Neural cell (in vitro differentiated cells): ENCODE results near the gene MAD2L1BP. TPM values are rescaled to one million over a fixed set of nuclear protein-coding genes. Genes with fewer than 3 reads are reported as not detected.
A peak's percentile ranks its signal among the peaks of the same experiment; 100 is the strongest.

Source experiments
- H2AFZ ChIP-seq: fragments of 200-600, 300-800 bp; sonication (generic), shearing (Covaris generic); 2 replicates; pipeline ENCODE4 v1.6.0; 2014; ENCODE audit warnings: low read depth, mild to moderate bottlenecking, antibody characterized with exemption, low read length, moderate library complexity
- H3F3A ChIP-seq: fragments of 200-600 bp; shearing (Covaris generic); 2 replicates; pipeline ENCODE4 v1.6.1; 2016; ENCODE audit warnings: mild to moderate bottlenecking, moderate library complexity, mixed read lengths, antibody characterized with exemption, low read length; ENCODE audit not compliant: insufficient read depth, poor library complexity, severe bottlenecking
- H3K27ac ChIP-seq: fragments of 200-600, 300-800 bp; sonication (generic), shearing (Covaris generic); 2 replicates; pipeline ENCODE4 v1.5.1; 2014; ENCODE audit warnings: mild to moderate bottlenecking, low read length, moderate library complexity
- H3K27me3 ChIP-seq: fragments of 300-800, 200-600 bp; sonication (generic), shearing (Covaris generic); 2 replicates; pipeline ENCODE4 v1.6.0; 2014; ENCODE audit warnings: mild to moderate bottlenecking, low read depth, low read length, moderate library complexity; ENCODE audit not compliant: insufficient read depth
- H3K36me3 ChIP-seq: fragments of 300-800, 200-600 bp; sonication (generic), shearing (Covaris generic); 2 replicates; pipeline ENCODE4 v1.5.1; 2014; ENCODE audit warnings: mild to moderate bottlenecking, antibody characterized with exemption, low read length, moderate library complexity; ENCODE audit not compliant: insufficient read depth
- H3K4me2 ChIP-seq: fragments of 300-800, 200-600 bp; sonication (generic), shearing (Covaris generic); 2 replicates; pipeline ENCODE4 v1.6.0; 2014; ENCODE audit warnings: mild to moderate bottlenecking, low read length
- H3K4me3 ChIP-seq: fragments of 300-800, 200-600 bp; sonication (generic), shearing (Covaris generic); 2 replicates; pipeline ENCODE4 v1.5.1; 2014; ENCODE audit warnings: mild to moderate bottlenecking, low read length, moderate library complexity
- H3K79me2 ChIP-seq: fragments of 200-600 bp; shearing (Covaris generic); replicated peaks from 2 replicates; pipeline ENCODE4 v1.6.0; 2014; ENCODE audit warnings: mild to moderate bottlenecking, low read length, moderate library complexity; ENCODE audit not compliant: insufficient read depth
- H3K9ac ChIP-seq: fragments of 300-800, 200-600 bp; sonication (generic), shearing (Covaris generic); 2 replicates; pipeline ENCODE4 v1.6.1; 2016; ENCODE audit warnings: mild to moderate bottlenecking, low read length, mixed read lengths
- H3K9me2 ChIP-seq: fragments of 200-600 bp; shearing (Covaris generic); 2 replicates; pipeline ENCODE4 v1.6.1; 2016; ENCODE audit warnings: mild to moderate bottlenecking, low read length, mixed read lengths; ENCODE audit not compliant: insufficient read depth
- H3K9me3 ChIP-seq: fragments of 200-600, 300-800 bp; sonication (generic), shearing (Covaris generic); 2 replicates; pipeline ENCODE4 v1.6.1; 2016; ENCODE audit warnings: mild to moderate bottlenecking, mixed run types, low read length, moderate library complexity, mixed read lengths
- H4K20me1 ChIP-seq: fragments of 200-600 bp; shearing (Covaris generic); 2 replicates; pipeline ENCODE4 v1.6.1; 2016; ENCODE audit warnings: mild to moderate bottlenecking, mixed run types; ENCODE audit not compliant: insufficient read depth
- EP300 ChIP-seq: fragments of 450-650 bp; conservative IDR thresholded peaks from 2 replicates; pipeline ENCODE4 v1.6.1; 2014; ENCODE audit warnings: antibody characterized with exemption, mild to moderate bottlenecking, moderate library complexity; ENCODE audit not compliant: poor library complexity, severe bottlenecking
- EZH2 ChIP-seq: fragments of 200-600, 300-800 bp; shearing (Covaris generic), sonication (generic); IDR thresholded peaks from 2 replicates; pipeline ENCODE4 v1.6.1; 2014; ENCODE audit warnings: antibody characterized with exemption, low read length, borderline replicate concordance, mild to moderate bottlenecking; ENCODE audit not compliant: insufficient read depth, poor library complexity, severe bottlenecking
- MXI1 ChIP-seq: fragments of 450-650 bp; conservative IDR thresholded peaks from 2 replicates; pipeline ENCODE4 v1.6.1; 2014; ENCODE audit warnings: antibody characterized with exemption, mild to moderate bottlenecking; ENCODE audit not compliant: poor library complexity, severe bottlenecking
- POLR2AphosphoS5 ChIP-seq: IDR thresholded peaks from 2 replicates; pipeline ENCODE4 v1.6.1; 2012
- RAD21 ChIP-seq: fragments of 450-650 bp; conservative IDR thresholded peaks from 2 replicates; pipeline ENCODE4 v1.6.1; 2014; ENCODE audit warnings: antibody characterized with exemption, mild to moderate bottlenecking, moderate library complexity
- SMC3 ChIP-seq: fragments of 450-650 bp; conservative IDR thresholded peaks from 2 replicates; pipeline ENCODE4 v1.6.1; 2014; ENCODE audit warnings: antibody characterized with exemption, mild to moderate bottlenecking, moderate library complexity; ENCODE audit not compliant: poor library complexity
- TAF1 ChIP-seq: IDR thresholded peaks from 2 replicates; pipeline ENCODE4 v1.6.1; 2012; ENCODE audit warnings: low read depth
- polyA plus RNA-seq: library from polyadenylated mRNA; depleted of rRNA; stranded (reverse); fragments of >200 nt; gene quantifications from 2 replicates; pipeline ENCODE4 v1.2.3, GENCODE V29; 2014
- TF ChIP-seq, protein P1 (sequence below): fragments of 450-650 bp; IDR thresholded peaks from 2 replicates; pipeline ENCODE4 v1.5.1; 2014; ENCODE audit warnings: antibody characterized with exemption, mild to moderate bottlenecking, moderate library complexity; ENCODE audit not compliant: poor library complexity, severe bottlenecking
- TF ChIP-seq, protein P2 (sequence below): IDR thresholded peaks from 2 replicates; pipeline ENCODE4 v1.6.1; 2012; ENCODE audit warnings: borderline replicate concordance

Gene MAD2L1BP
- polyA plus RNA-seq, 1 donor from 2014 or later = 43.2 TPM

DNA sequence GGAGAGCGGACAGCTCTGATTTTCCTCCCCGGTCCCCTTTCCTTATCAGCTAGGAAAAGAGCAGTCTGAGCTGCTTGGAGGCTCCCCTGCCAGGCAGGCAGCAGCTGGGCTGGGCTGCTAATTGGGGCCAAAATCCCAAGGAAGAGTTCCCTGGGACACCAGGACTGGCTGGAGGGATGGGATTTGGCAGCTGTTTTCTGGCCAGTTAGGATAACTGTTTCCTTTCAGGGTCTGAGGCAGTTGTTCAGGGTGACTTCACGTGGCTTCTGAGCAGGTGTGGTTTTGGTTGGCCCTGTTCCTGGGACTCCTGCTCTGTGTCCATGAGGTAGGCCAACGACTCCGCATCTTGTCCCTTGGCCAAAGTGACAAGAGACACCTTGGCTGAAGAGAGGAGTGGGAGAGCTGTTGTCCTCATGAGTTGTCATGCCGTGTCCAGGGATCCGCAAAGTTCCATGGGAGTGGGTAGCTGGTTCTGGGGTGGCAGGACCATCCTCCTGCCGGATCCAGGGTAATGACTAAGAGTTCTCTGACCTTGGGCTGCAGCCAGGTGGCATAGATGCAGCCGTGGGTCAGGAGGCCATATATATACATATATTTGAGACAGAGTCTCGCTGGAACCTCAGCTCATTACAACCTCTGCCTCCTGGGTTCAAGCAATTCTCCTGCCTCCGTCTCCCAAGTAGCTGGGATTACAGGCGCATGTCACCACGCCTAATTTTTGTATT, 30.7 kb downstream of the MAD2L1BP start:
- H3K4me3 ChIP-seq = no peak overlapping the region
- no peaks in the 10 kb centered on the region for H3K27me3 ChIP-seq
- no peaks in the 10 kb centered on the region for H3F3A ChIP-seq
- no peak overlapping the region for H3K9ac ChIP-seq
- H2AFZ ChIP-seq = no peak overlapping the region
- H3K4me2 ChIP-seq = no peak overlapping the region
- no peaks in the 10 kb centered on the region for H3K9me2 ChIP-seq
- TF ChIP-seq EZH2 = no peak
- TF ChIP-seq MXI1 = no peak
- TF ChIP-seq, protein P1, sequence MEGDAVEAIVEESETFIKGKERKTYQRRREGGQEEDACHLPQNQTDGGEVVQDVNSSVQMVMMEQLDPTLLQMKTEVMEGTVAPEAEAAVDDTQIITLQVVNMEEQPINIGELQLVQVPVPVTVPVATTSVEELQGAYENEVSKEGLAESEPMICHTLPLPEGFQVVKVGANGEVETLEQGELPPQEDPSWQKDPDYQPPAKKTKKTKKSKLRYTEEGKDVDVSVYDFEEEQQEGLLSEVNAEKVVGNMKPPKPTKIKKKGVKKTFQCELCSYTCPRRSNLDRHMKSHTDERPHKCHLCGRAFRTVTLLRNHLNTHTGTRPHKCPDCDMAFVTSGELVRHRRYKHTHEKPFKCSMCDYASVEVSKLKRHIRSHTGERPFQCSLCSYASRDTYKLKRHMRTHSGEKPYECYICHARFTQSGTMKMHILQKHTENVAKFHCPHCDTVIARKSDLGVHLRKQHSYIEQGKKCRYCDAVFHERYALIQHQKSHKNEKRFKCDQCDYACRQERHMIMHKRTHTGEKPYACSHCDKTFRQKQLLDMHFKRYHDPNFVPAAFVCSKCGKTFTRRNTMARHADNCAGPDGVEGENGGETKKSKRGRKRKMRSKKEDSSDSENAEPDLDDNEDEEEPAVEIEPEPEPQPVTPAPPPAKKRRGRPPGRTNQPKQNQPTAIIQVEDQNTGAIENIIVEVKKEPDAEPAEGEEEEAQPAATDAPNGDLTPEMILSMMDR = no peak
- no peak for TF ChIP-seq TAF1
- TF ChIP-seq, protein P2, sequence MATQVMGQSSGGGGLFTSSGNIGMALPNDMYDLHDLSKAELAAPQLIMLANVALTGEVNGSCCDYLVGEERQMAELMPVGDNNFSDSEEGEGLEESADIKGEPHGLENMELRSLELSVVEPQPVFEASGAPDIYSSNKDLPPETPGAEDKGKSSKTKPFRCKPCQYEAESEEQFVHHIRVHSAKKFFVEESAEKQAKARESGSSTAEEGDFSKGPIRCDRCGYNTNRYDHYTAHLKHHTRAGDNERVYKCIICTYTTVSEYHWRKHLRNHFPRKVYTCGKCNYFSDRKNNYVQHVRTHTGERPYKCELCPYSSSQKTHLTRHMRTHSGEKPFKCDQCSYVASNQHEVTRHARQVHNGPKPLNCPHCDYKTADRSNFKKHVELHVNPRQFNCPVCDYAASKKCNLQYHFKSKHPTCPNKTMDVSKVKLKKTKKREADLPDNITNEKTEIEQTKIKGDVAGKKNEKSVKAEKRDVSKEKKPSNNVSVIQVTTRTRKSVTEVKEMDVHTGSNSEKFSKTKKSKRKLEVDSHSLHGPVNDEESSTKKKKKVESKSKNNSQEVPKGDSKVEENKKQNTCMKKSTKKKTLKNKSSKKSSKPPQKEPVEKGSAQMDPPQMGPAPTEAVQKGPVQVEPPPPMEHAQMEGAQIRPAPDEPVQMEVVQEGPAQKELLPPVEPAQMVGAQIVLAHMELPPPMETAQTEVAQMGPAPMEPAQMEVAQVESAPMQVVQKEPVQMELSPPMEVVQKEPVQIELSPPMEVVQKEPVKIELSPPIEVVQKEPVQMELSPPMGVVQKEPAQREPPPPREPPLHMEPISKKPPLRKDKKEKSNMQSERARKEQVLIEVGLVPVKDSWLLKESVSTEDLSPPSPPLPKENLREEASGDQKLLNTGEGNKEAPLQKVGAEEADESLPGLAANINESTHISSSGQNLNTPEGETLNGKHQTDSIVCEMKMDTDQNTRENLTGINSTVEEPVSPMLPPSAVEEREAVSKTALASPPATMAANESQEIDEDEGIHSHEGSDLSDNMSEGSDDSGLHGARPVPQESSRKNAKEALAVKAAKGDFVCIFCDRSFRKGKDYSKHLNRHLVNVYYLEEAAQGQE = no peak
- no peak for TF ChIP-seq POLR2AphosphoS5
- TF ChIP-seq SMC3 = no peak
- no peak for TF ChIP-seq EP300
- no peaks in the 10 kb centered on the region for H3K9me3 ChIP-seq
- H3K79me2 ChIP-seq = no peaks in the 10 kb centered on the region
- H3K27ac ChIP-seq = no peak overlapping the region
- no peaks in the 10 kb centered on the region for H4K20me1 ChIP-seq
- no peaks in the 10 kb centered on the region for H3K36me3 ChIP-seq

DNA sequence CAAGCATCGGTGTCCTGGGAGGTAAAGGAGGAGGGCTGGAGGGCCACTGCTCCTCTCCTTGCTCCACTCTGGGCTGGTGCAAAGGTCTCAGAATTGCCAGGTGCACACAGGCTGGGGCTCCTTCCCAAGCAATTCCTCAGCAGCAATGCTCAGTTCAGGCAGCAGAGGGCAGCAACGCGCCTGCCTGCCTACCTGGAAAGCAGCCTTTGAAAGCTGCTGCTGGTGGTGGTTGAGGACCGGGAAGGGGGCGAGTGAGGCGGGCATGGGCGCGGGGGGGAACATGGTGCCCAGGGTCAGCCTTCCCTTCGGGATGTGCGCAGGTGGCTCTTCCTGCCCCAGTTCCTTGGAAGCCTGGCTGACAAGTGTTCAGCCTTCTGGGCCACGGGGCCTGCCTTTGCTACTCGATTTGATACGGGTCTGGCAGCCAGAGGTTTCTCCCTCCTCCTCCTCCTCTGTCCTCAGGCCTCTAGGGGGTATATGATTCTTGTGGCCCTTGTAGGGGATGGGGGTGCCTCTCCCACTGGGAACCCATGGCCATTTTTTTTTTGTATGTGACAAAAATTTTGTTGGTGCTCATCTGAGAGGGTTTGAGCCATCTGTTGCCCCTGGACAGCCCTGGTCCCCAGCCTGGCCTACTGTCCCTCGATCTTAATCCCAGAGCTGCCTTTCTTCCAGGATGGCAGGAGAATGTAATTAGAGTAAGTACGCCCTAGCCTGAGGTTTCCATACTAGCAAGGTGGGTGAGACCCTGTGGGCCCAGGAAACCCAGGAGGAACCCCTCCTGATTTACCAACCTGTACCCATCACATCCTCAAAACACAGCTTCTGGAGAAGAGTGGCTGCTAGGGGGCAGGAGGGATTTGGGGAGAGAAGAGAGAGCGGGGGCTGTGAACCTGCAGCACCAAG, 31.9 kb downstream of the MAD2L1BP start:
- Histone ChIP-seq H3K4me3 (peak overlapping the region; percentile 40), H3K36me3 (no peaks in the 10 kb centered on the region), H3K9me2 (no peaks in the 10 kb centered on the region), H3K27me3 (no peaks in the 10 kb centered on the region), H2AFZ (no peak overlapping the region), H3K27ac (no peak overlapping the region), H4K20me1 (no peaks in the 10 kb centered on the region), H3K79me2 (no peaks in the 10 kb centered on the region), H3K4me2 (no peak overlapping the region), H3K9me3 (no peaks in the 10 kb centered on the region), H3K9ac (peak overlapping the region; percentile 39), H3F3A (no peaks in the 10 kb centered on the region)
- TF ChIP-seq, protein P1 = peak; percentile 97
- TF ChIP-seq RAD21 = peak; percentile 85
- TF ChIP-seq SMC3 = peak; percentile 93
- no peak for TF ChIP-seq TAF1
- TF ChIP-seq EP300 = no peak
- no peak for TF ChIP-seq EZH2
- TF ChIP-seq MXI1 = no peak
- peak; percentile 26 for TF ChIP-seq POLR2AphosphoS5
- TF ChIP-seq, protein P2 = no peak
